ENCODE data around the gene MAML3.

The MAML3 gene

DNA sequence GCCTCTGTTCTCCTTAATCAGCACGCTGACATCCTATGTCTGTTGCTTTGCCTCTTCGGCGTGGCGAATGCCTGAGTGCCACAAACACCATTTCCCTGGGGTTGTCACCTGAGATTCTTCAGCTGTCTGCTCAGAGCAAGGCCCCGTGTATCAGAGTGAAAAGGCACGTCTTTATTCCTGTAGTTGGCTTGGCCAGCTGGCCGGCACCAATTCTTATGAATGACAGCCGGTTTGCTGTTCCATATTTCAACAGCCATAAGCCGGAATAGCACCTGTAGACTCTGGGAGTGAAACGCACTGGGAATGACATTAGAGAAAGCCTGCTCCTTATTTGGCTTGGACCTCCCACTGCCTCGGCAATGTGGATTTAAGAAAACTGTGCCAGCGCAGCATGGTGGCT, 399.0 kb downstream of the MAML3 start:
- Histone ChIP-seq H3K4me3 (ENCODE audit: low read length) (no peak overlapping the region), H3F3A (ENCODE audit: control insufficient read depth, insufficient read depth) (no peaks in the 10 kb centered on the region)
- no peak for TF ChIP-seq CTCF (IDR thresholded peaks at IDR 0.05; ENCODE audit: low read depth, low read length, poor library complexity, severe bottlenecking)

DNA sequence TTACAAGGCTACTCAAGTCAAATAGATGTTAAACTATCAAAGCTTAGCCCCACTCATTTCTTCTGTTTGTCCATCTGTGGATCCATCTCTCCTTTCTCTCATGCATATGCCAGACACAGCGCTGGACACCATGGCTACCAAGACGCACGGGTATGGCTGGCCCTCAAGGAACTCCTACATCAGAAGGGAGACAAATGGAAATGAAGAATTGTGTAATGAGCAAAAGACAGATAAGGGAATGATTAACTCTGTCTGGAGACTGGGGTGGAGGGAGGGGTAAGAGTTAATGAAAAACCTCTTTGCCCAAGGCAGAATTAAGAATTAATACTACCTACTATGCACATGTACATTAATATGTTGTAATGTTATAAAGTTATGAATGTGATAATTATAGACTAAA, 400.3 kb downstream of the MAML3 start:
- Histone ChIP-seq H3K9me2 (replicated peaks; ENCODE audit: control insufficient read depth, low read length) (no peaks in the 10 kb centered on the region), H3F3A (ENCODE audit: control insufficient read depth, insufficient read depth) (no peaks in the 10 kb centered on the region), H4K20me1 (ENCODE audit: control insufficient read depth, insufficient read depth, low read depth, low read length) (no peaks in the 10 kb centered on the region), H3K4me1 (ENCODE audit: control insufficient read depth, low read length) (no peaks in the 10 kb centered on the region), H3K9me3 (ENCODE audit: control insufficient read depth, insufficient read depth, low read length) (no peaks in the 10 kb centered on the region), H3K4me2 (ENCODE audit: low read length) (no peak overlapping the region), H3K79me2 (ENCODE audit: control insufficient read depth, low read length) (no peaks in the 10 kb centered on the region), H3K27me3 (ENCODE audit: control insufficient read depth, low read length) (no peaks in the 10 kb centered on the region), H3K27ac (ENCODE audit: low read depth, low read length) (no peak overlapping the region), H3K36me3 (ENCODE audit: control insufficient read depth, low read length) (no peaks in the 10 kb centered on the region), H3K4me3 (ENCODE audit: low read length) (no peak overlapping the region)
- TF ChIP-seq CTCF (IDR thresholded peaks at IDR 0.05; ENCODE audit: low read depth, low read length, poor library complexity, severe bottlenecking) (no peak), EZH2phosphoT487 (IDR thresholded peaks at IDR 0.05; ENCODE audit: borderline replicate concordance, low read length) (no peak)

More for the DNA sequence above, 399.0 kb downstream of the MAML3 start:
- Histone ChIP-seq H3K27me3 (ENCODE audit: control insufficient read depth, low read length) (no peaks in the 10 kb centered on the region), H3K4me2 (ENCODE audit: low read length) (no peak overlapping the region), H3K9me3 (ENCODE audit: control insufficient read depth, insufficient read depth, low read length) (no peaks in the 10 kb centered on the region), H3K79me2 (ENCODE audit: control insufficient read depth, low read length) (no peaks in the 10 kb centered on the region), H3K9me2 (replicated peaks; ENCODE audit: control insufficient read depth, low read length) (no peaks in the 10 kb centered on the region), H3K36me3 (ENCODE audit: control insufficient read depth, low read length) (no peaks in the 10 kb centered on the region), H4K20me1 (ENCODE audit: control insufficient read depth, insufficient read depth, low read depth, low read length) (no peaks in the 10 kb centered on the region), H3K27ac (ENCODE audit: low read depth, low read length) (no peak overlapping the region), H3K4me1 (ENCODE audit: control insufficient read depth, low read length) (no peaks in the 10 kb centered on the region)

DNA sequence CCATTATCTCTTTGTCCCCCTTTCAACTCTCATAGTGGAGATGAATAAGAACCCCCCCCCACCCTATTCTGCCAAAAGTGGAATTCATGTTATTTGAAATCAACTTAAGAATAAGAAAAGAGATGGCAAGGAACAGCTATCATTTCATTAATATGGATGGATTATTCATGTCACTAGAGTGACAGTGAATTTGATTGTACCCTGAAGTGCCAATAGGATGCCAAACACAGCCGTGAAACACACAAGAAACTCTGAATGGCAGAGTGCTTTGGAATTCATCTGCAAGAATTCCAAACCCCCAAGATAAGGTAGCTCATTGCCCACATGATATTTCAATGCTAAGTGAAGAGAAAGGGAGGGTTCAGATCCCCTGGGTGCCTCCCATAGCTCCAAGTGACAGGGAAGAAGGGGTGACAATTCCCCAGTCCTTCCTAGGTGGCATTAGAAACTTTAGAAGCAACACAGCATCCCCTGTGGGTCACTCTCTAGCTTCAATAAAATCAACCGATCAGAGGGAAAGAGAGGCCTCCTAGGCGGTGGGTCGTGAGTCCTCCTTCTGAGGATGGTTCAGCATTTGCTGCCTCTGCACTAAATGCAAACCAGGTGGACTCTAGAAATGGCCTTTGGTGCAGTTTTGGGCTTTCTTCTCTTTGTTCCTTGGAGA, 404.0 kb downstream of the MAML3 start:
- no peaks in the 10 kb centered on the region for H3K36me3 ChIP-seq (ENCODE audit: control insufficient read depth, low read length)
- H3K4me1 ChIP-seq (ENCODE audit: control insufficient read depth, low read length) = no peaks in the 10 kb centered on the region

More for the DNA sequence above, 404.0 kb downstream of the MAML3 start:
- H3K27me3 ChIP-seq (ENCODE audit: control insufficient read depth, low read length) = no peaks in the 10 kb centered on the region
- H4K20me1 ChIP-seq (ENCODE audit: control insufficient read depth, insufficient read depth, low read depth, low read length) = no peaks in the 10 kb centered on the region
- no peak overlapping the region for H3K4me2 ChIP-seq (ENCODE audit: low read length)
- no peak overlapping the region for H3K27ac ChIP-seq (ENCODE audit: low read depth, low read length)
- TF ChIP-seq CTCF (IDR thresholded peaks at IDR 0.05; ENCODE audit: low read depth, low read length, poor library complexity, severe bottlenecking) (no peak), EZH2phosphoT487 (IDR thresholded peaks at IDR 0.05; ENCODE audit: borderline replicate concordance, low read length) (no peak)
- H3K9me2 ChIP-seq (replicated peaks; ENCODE audit: control insufficient read depth, low read length) = no peaks in the 10 kb centered on the region
- no peak overlapping the region for H3K4me3 ChIP-seq (ENCODE audit: low read length)
- H3K79me2 ChIP-seq (ENCODE audit: control insufficient read depth, low read length) = no peaks in the 10 kb centered on the region
- no peaks in the 10 kb centered on the region for H3F3A ChIP-seq (ENCODE audit: control insufficient read depth, insufficient read depth)
- H3K9me3 ChIP-seq (ENCODE audit: control insufficient read depth, insufficient read depth, low read length) = no peaks in the 10 kb centered on the region

Data from DOHH2 (cell line).